ENCODE measurements around the gene HSF4.

Gene HSF4

DNA sequence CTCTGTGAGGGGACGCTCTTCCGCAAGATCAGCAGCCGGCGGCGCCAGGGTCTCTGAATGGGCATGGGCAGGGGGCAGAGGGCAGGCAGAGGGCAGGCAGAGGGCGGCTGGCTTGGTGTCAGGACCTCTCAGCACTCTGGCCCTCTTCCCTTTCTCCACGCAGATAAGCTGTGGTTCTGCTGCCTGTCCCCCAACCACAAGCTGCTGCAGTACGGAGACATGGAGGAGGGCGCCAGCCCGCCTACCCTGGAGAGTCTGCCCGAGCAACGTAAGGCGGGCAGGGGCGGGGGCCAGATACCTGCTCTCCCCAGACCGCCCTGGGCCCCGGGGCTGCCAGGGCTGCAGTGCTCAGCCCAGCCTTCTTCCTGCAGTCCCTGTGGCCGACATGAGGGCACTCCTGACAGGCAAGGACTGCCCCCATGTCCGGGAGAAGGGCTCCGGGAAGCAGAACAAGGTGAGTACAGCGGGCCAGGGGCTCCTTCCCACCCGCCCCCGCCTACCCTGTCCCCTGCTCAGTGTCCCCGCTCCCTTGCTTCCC lies 38.5 kb downstream of the HSF4 start:
- H3K4me3 ChIP-seq (ENCODE audit: low read length): no peak overlapping the region
- DNase-seq (ENCODE audit: low read depth): no peak
- TF ChIP-seq, protein P1, sequence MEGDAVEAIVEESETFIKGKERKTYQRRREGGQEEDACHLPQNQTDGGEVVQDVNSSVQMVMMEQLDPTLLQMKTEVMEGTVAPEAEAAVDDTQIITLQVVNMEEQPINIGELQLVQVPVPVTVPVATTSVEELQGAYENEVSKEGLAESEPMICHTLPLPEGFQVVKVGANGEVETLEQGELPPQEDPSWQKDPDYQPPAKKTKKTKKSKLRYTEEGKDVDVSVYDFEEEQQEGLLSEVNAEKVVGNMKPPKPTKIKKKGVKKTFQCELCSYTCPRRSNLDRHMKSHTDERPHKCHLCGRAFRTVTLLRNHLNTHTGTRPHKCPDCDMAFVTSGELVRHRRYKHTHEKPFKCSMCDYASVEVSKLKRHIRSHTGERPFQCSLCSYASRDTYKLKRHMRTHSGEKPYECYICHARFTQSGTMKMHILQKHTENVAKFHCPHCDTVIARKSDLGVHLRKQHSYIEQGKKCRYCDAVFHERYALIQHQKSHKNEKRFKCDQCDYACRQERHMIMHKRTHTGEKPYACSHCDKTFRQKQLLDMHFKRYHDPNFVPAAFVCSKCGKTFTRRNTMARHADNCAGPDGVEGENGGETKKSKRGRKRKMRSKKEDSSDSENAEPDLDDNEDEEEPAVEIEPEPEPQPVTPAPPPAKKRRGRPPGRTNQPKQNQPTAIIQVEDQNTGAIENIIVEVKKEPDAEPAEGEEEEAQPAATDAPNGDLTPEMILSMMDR (conservative IDR thresholded peaks at IDR 0.05; ENCODE audit: low read depth, low read length): no peak

- TF ChIP-seq, protein P1 (conservative IDR thresholded peaks at IDR 0.05; ENCODE audit: low read depth, low read length): no peak
- DNase-seq (ENCODE audit: low read depth): no peak
- no peak overlapping the region for H3K4me3 ChIP-seq (ENCODE audit: low read length)
Observed at GRCh38 chr16:67204076-67204475, 39.5 kb downstream of the HSF4 start.

DNA sequence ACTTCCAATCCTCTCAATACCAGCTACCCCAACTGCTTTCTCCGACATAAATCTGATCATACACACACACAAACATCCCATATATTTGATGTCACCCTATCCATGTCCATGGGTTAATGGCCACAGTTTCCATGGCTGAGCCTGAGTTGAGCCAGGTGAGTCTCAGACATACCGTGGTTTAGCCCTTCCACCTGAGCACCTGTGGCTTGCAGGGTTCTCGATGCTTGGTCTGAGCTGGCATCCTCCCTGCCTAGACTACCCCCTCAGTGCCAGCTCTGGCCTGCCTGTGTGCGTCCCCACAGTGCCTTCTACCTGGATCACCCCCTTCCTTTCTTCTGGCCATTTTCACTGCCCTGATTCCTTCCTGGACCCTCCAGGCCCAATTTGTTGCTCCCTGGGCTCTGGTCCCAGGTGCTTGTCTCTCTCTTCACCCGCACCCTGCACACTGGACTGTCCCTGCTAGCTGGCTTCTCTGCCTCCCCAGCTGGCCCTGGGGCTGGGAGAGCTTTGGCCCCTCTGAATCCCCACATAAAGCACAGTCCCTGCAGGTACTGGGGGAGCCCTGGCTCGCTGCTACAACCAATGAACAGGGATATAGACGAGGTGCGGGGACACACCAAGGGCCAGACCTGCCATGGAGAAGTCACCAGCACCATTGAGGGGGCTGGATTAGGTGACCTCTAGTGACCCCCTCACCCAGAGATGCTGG lies 41.7 kb downstream of the HSF4 start:
- no peak overlapping the region for H3K4me3 ChIP-seq (ENCODE audit: low read length)
- TF ChIP-seq, protein P1 (conservative IDR thresholded peaks at IDR 0.05; ENCODE audit: low read depth, low read length): no peak
- no peak for DNase-seq (ENCODE audit: low read depth)

DNA sequence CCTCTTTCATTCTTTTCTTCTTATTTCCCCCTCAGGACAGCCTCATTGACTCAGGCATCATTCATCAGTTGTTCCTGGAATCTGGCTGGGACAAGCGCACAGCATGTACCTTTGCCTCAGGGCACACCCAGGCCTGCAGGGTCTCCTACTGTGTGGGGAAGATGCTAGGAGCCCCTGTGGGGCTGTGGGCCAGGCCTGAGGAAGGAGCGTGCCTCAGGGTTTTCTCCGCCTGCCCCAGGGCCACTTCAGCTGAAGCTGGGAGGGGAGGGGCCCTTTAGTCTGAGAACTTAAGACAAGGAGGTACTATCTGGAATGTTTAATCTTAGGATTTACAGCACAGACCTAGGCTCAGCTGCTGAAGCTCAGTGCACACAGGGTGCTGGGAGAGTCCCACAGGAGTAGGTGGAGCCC lies 42.3 kb downstream of the HSF4 start:
- DNase-seq (ENCODE audit: low read depth): no peak
- no peak overlapping the region for H3K4me3 ChIP-seq (ENCODE audit: low read length)
- TF ChIP-seq, protein P1 (conservative IDR thresholded peaks at IDR 0.05; ENCODE audit: low read depth, low read length): no peak

DNA sequence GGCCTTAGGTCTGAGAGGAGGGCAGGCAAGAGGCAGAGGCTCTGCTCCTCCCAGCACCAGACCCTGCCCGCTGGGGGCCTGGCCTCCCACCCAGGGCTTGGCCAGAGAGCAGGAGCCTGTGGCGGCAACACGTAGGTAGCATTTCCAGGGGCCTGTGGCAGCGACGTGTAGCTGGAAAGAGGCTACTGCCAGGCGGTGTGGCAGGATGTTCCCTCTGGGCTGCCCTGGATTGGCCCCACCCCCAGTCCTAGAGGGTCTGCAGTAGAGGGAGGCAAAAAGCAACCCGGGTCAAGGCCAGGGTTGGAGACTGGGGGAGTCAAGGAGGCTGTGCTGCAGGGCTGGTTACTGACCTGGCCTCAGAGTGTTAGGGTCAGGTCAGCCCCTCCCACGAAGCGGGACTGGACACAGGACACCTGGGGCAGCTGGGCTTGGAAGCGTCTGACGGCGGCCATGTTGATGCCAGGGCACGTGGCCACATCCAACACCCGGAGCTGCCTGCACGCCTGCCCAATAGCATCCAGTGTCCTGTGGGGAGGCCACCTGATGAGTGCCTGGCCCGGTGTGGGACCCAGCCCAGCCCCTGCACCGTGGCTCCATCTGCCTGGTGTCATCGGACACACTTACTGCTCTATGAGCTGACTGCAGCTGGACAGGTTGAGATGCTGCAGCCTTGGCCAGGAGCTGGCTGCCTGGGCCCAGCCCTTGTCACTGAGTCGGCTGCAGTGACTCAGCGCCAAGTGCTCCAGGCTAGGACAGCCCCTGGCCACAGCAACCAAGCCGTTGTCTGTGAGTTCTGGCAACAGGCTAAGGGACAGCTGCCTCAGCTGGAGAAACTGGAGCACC lies 42.9 kb downstream of the HSF4 start:
- TF ChIP-seq, protein P1 (conservative IDR thresholded peaks at IDR 0.05; ENCODE audit: low read depth, low read length): no peak
- no peak for DNase-seq (ENCODE audit: low read depth)
- no peak overlapping the region for H3K4me3 ChIP-seq (ENCODE audit: low read length)

DNA sequence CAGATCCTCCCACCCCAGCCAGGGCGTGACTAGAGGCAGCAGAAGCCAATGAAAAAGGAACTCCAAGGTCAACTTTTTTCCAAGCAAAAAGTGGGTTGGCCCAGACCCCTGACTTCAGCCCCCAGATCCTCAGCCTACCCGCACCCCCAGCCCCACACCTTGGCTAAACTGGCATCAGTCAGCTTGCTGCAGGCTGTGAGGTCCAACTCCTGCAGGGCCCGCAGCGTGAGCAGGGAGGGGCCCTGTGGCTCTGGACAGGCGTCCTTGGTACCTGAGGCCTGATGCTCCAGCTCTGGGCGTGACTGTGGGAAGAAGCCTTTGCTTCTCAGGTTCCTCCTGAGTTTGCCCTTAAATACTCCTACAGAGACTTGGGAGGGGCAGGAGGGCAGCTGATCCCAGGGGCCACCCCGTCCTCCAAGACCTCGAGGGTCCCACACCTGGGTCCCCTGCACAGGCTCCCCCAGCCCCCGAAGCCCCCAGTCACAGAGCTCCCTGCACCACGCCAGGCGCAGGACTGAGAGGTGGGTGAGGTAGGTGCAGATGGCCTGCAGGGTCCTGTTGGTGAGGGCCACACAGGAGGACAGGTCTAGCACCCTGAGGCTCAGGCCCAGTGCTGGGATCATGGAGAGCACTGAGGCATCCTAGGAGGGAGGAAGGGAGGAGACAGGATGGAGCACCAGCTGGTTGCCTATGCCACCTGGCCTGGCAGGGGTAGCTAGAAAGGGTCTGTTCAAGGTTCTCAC lies 43.8 kb downstream of the HSF4 start:
- TF ChIP-seq, protein P1 (conservative IDR thresholded peaks at IDR 0.05; ENCODE audit: low read depth, low read length): no peak
- no peak for DNase-seq (ENCODE audit: low read depth)
- H3K4me3 ChIP-seq (ENCODE audit: low read length): no peak overlapping the region
